Activated CD8-positive, alpha-beta T cell treated with anti-CD3 and anti-CD28 coated beads, Interleukin-2, amount 10 ng/mL, durations not matched to agents 7 days and 5 days (primary cell): ENCODE measurements around the gene TREH. TPM values are rescaled to one million over a fixed set of nuclear protein-coding genes. Genes with fewer than 3 reads are reported as not detected.
"Not testable (repeated sequence)": the region's sequence is repeated elsewhere in the genome, so short reads cannot be mapped to it uniquely, and the experiment has no call there.

Experiments used
- ATAC-seq: fragments of 150-1000 bp; cut with Tn5 transposase; one replicate; pipeline ENCODE4 v1.10.0; 2021; ENCODE audit warnings: moderate library complexity
- CTCF ChIA-PET: fragments of 350-600 bp; sonication (Branson Sonifier 250); formaldehyde crosslinking; loops from one replicate; lab custom pipeline; 2021; ENCODE audit warnings: antibody characterized with exemption; lab: Charles Lee
- POLR2A ChIA-PET: fragments of 350-600 bp; sonication (Branson Sonifier 250); formaldehyde crosslinking; loops from one replicate; lab custom pipeline; 2021; ENCODE audit warnings: antibody characterized with exemption; lab: Charles Lee
- DNase-seq: peaks from one replicate; pipeline ENCODE4 v3.0.0-alpha.2; 2020
- H3K27ac Mint-ChIP-seq: one replicate; pipeline ENCODE4 v1.8.0; 2021; ENCODE audit warnings: mild to moderate bottlenecking, mixed read lengths
- H3K27me3 Mint-ChIP-seq: one replicate; pipeline ENCODE4 v1.8.0; 2021; ENCODE audit warnings: low read depth, mixed read lengths
- H3K36me3 Mint-ChIP-seq: one replicate; pipeline ENCODE4 v1.8.0; 2021; ENCODE audit warnings: low read depth, mixed read lengths
- H3K4me1 Mint-ChIP-seq: one replicate; pipeline ENCODE4 v1.8.0; 2021; ENCODE audit warnings: low read depth, mixed read lengths
- H3K4me3 Mint-ChIP-seq: one replicate; pipeline ENCODE4 v1.8.0; 2021; ENCODE audit warnings: mild to moderate bottlenecking, mixed read lengths
- H3K9me3 Mint-ChIP-seq: one replicate; pipeline ENCODE4 v1.8.0; 2022; ENCODE audit warnings: mixed read lengths; ENCODE audit not compliant: insufficient read depth
- total RNA-seq, 2 experiments: library from RNA; stranded (reverse); gene quantifications; one replicate each; pipeline ENCODE4 v1.2.3, GENCODE V29; 2021

TREH gene
- total RNA-seq, 2 experiments from 2014 or later: not detected

DNA sequence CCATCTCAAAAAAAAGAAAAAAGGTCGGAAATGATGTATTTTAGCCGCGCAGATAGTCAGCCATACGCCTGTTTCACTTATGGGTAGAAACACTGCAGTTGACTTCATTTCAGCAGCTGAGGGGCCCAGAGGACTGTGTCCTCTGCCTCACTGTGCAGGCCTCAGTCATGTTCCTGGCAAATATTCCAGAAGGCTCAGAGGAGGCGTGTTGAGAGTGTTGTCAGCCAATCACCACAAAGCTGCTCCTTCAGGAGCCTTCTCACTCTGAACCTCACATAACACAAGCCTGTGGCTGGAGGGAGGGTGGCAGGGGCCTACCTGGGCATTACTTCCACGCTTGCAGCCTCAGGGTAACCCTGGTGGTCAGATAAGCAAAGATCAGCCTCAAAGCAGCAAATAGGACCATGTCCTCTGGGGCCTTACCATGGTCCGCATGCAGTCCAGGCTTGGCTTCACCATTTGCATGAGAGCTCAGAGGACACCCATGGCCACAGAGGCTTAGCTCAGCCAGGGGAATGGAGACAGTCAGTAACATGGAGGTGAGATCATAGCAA lies 17.3 kb upstream of the TREH start:
- H3K27me3 Mint-ChIP-seq: no peaks in the 10 kb centered on the region
- peaks cover 40% of the 10 kb centered on the region for H3K4me1 Mint-ChIP-seq
- H3K4me3 Mint-ChIP-seq: no peak overlapping the region
- POLR2A ChIA-PET: interaction anchor here (0.6 to 0.9 kb wide), 3 partner anchors 92 to 301 kb away, joined by 3 to 5 read pairs (median 3); partner anchors contain the start of gene CENATAC
- CTCF ChIA-PET: interaction anchor here (1.4 kb wide), 1 partner anchor 11 kb away, joined by 3 read pairs; no protein-coding TSS in a partner anchor
- peaks cover 3% of the 10 kb centered on the region for H3K36me3 Mint-ChIP-seq
- no peaks in the 10 kb centered on the region for H3K9me3 Mint-ChIP-seq
- DNase-seq (no peak), ATAC-seq (no peak)
- H3K27ac Mint-ChIP-seq: peak overlapping the region; percentile 40

DNA sequence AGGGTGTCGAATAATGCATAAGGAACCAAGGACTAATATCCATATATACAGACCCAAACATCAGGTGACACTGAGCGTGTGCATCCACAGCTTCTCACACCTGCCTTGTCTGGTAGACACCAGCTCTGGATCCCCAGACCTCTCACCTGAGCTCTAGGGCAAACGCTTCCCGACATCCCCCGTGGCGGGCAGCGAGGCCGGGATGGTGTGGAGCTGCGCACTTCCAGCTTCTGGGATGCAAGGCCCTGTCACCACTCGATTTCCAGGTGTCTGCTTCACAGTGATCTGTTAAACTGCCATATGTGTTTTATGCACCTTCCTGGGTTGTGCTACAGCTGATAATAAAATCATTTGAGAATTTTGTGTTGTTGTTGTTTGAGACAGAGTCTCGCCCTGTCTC lies 15.3 kb upstream of the TREH start:
- DNase-seq (no peak), ATAC-seq (no peak)
- CTCF ChIA-PET: interaction anchor here (1.6 to 1.9 kb wide), 2 partner anchors 10 to 235 kb away, joined by 5 to 7 read pairs; no protein-coding TSS in a partner anchor
- Mint-ChIP-seq H3K27ac (no peak overlapping the region), H3K36me3 (no peaks in the 10 kb centered on the region), H3K4me3 (no peak overlapping the region), H3K4me1 (peaks cover 52% of the 10 kb centered on the region), H3K27me3 (peaks cover 2% of the 10 kb centered on the region), H3K9me3 (no peaks in the 10 kb centered on the region)
- POLR2A ChIA-PET: interaction anchor here (1.0 kb wide), 1 partner anchor 10 kb away, joined by 3 read pairs; no protein-coding TSS in a partner anchor

DNA sequence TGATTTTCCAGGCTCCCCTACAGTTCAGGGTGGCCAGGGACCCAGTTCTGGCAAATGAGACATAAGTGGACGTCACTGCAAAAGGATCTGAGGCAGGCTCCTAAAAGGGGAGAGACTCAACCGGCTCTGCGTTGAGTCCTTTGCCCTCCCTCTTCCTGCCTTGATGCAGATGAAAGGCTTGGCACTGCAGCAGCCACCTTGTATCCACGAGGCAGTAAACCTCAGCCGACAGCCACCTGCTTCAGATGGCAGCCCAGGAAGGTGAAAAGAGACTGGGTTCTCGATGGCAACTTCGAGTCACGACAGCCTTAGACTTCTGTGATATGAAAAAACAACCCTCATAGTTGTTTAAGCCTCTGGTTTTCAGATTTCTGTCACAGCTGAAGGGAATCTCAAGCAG lies 14.7 kb upstream of the TREH start:
- Mint-ChIP-seq H3K36me3 (no peaks in the 10 kb centered on the region), H3K4me1 (peaks cover 50% of the 10 kb centered on the region), H3K27me3 (peaks cover 2% of the 10 kb centered on the region), H3K4me3 (no peak overlapping the region), H3K27ac (no peak overlapping the region), H3K9me3 (no peaks in the 10 kb centered on the region)
- CTCF ChIA-PET: interaction anchor here (0.9 to 5.5 kb wide), 4 partner anchors 11 to 236 kb away, joined by 3 to 40 read pairs (median 5); partner anchors contain the start of gene DDX6
- ATAC-seq: no peak
- POLR2A ChIA-PET: interaction anchor here (0.8 to 1.0 kb wide), 2 partner anchors 11 to 52 kb away, joined by 3 to 4 read pairs; no protein-coding TSS in a partner anchor
- DNase-seq: no peak

DNA sequence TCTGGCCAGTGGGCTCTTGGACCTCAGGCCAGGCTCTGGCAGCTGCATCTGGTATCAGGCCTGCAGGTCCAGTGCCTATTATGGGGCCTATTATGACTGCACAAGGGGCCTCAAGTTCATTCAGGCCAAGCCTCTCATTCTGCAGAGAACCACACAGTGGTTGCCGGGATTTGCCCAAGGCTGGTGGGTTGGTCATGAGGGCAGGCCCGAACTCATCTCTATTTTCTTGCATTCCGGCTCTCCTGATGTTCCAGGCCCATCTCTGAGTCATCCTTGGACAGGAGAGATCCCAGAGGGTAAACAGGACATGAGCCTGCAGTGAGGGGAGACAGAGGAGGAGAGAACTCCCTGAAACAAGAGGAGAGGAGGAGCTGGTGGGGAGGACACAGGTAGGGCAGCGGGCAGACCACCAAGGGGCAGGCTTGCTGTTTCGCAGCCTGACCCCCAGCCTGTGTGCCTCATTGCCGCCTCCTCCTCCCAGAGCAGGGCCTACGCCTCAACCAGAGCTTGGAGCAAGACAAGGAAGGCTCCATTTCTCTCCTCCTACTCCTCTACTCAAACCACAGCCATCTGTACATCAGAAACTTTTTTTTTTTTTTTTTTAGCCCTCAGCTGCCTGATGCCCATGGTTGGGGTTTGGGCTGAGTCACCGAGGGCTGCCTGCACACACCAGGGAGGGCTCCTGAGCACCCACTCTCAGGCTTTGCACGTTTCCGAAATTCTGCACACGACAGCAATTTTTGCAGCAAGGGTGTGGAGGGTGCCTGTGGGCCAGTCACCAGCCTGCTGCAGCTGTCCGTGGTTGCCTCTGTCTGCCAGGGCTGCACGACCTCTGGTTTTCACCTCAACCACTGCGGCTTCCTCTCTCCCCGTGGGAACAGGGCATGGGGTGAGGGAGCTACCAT lies 12.7 kb upstream of the TREH start:
- POLR2A ChIA-PET: interaction anchor here (0.5 to 1.0 kb wide), 2 partner anchors 96 to 219 kb away, joined by 3 read pairs; no protein-coding TSS in a partner anchor
- DNase-seq: peak; percentile 70
- Mint-ChIP-seq H3K27ac (peak overlapping the region; percentile 9), H3K9me3 (no peaks in the 10 kb centered on the region), H3K27me3 (peaks cover 5% of the 10 kb centered on the region), H3K4me1 (peaks cover 57% of the 10 kb centered on the region), H3K36me3 (no peaks in the 10 kb centered on the region), H3K4me3 (no peak overlapping the region)
- ATAC-seq: peak; percentile 61
- CTCF ChIA-PET: interaction anchor here (0.6 to 5.5 kb wide), 9 partner anchors 13 to 238 kb away, joined by 3 to 40 read pairs (median 3); no protein-coding TSS in a partner anchor

- DNase-seq (no peak), ATAC-seq (no peak)
- ChIA-PET POLR2A (no interaction called here), CTCF (interaction anchor here (0.5 to 5.5 kb wide), 36 partner anchors 10 to 292 kb away, joined by 3 to 40 read pairs (median 5); partner anchors contain the start of genes DDX6 and UPK2)
- Mint-ChIP-seq H3K9me3 (no peaks in the 10 kb centered on the region), H3K4me1 (peaks cover 57% of the 10 kb centered on the region), H3K27ac (peak overlapping the region; percentile 52), H3K4me3 (no peak overlapping the region), H3K36me3 (no peaks in the 10 kb centered on the region), H3K27me3 (peaks cover 6% of the 10 kb centered on the region)
Observed at GRCh38 chr11:118690553-118691304, 11.3 kb upstream of the TREH start.

DNA sequence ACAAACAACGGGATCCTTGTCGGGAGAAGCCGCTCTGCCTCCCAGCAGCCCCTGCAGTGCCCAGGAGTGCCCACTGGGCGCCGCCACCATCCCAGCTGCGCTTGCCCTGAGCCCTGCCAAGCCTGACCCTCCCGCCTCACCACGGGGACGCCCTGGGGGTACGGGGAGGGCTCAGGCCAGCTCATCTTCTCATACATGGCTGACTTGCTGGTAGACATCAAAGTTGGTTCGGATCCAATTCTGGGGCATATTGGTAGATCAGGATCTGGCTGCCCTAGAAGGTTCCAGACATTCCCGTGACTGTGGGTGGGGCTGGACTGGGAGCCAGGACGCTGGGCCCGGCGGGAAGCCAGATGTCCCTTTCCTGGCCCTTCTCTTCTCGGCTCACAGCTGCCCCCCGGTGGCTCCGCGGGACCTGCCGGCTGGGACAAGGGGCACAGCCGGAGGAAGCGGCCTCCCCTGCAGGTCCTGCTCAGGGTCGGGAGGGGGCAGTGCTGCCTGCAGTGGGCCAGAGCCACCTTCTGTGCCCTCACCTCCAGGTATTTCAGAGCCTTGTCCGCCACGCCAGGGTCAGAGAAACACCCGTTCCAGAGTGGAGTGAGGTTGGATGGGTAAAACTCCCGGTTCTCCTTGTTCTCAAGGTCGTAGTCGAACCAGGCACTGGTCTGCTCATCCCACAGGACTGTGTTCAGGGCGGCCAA lies 10.6 kb upstream of the TREH start:
- Mint-ChIP-seq H3K9me3 (no peaks in the 10 kb centered on the region), H3K27ac (peak overlapping the region; percentile 80), H3K4me1 (peaks cover 57% of the 10 kb centered on the region), H3K4me3 (peak overlapping the region; percentile 59), H3K27me3 (peaks cover 12% of the 10 kb centered on the region), H3K36me3 (no peaks in the 10 kb centered on the region)
- DNase-seq: peak; percentile 91
- ChIA-PET POLR2A (no interaction called here), CTCF (interaction anchor here (0.6 to 5.5 kb wide), 68 partner anchors 9 to 365 kb away, joined by 3 to 40 read pairs (median 4); partner anchors contain the start of genes BCL9L, CENATAC, DDX6 and TREH)
- ATAC-seq: peak; percentile 95

- Mint-ChIP-seq H3K27me3 (peaks cover 16% of the 10 kb centered on the region), H3K36me3 (no peaks in the 10 kb centered on the region), H3K27ac (no peak overlapping the region), H3K9me3 (no peaks in the 10 kb centered on the region), H3K4me1 (peaks cover 55% of the 10 kb centered on the region), H3K4me3 (no peak overlapping the region)
- no peak for DNase-seq
- ATAC-seq: no peak
- CTCF ChIA-PET: interaction anchor here (0.6 to 5.5 kb wide), 67 partner anchors 8 to 366 kb away, joined by 3 to 40 read pairs (median 4); partner anchors contain the start of genes BCL9L, CENATAC, DDX6 and TREH
- POLR2A ChIA-PET: no interaction called here
Observed at GRCh38 chr11:118689503-118689851, 10.0 kb upstream of the TREH start.

- Mint-ChIP-seq H3K27ac (no peak overlapping the region), H3K4me3 (no peak overlapping the region), H3K9me3 (no peaks in the 10 kb centered on the region), H3K4me1 (peaks cover 53% of the 10 kb centered on the region), H3K27me3 (peaks cover 16% of the 10 kb centered on the region), H3K36me3 (no peaks in the 10 kb centered on the region)
- no peak for DNase-seq
- CTCF ChIA-PET: interaction anchor here (0.9 to 5.5 kb wide), 27 partner anchors 8 to 268 kb away, joined by 3 to 40 read pairs (median 8); partner anchors contain the start of genes BCL9L and UPK2
- POLR2A ChIA-PET: no interaction called here
- ATAC-seq: no peak
Observed at GRCh38 chr11:118688851-118689502, 9.5 kb upstream of the TREH start.

GRCh38 chr11:118688339-118688738 lies 8.9 kb upstream of the TREH start:
- Mint-ChIP-seq H3K27me3 (peaks cover 19% of the 10 kb centered on the region), H3K4me1 (peaks cover 48% of the 10 kb centered on the region)
- ATAC-seq, H3K27ac Mint-ChIP-seq, POLR2A ChIA-PET, H3K9me3 Mint-ChIP-seq, H3K4me3 Mint-ChIP-seq, H3K36me3 Mint-ChIP-seq: not testable (repeated sequence)
- DNase-seq: peak; percentile 34
- CTCF ChIA-PET: interaction anchor here (1.0 to 3.6 kb wide), 6 partner anchors 18 to 269 kb away, joined by 3 to 27 read pairs (median 15); partner anchors contain the start of gene UPK2

DNA sequence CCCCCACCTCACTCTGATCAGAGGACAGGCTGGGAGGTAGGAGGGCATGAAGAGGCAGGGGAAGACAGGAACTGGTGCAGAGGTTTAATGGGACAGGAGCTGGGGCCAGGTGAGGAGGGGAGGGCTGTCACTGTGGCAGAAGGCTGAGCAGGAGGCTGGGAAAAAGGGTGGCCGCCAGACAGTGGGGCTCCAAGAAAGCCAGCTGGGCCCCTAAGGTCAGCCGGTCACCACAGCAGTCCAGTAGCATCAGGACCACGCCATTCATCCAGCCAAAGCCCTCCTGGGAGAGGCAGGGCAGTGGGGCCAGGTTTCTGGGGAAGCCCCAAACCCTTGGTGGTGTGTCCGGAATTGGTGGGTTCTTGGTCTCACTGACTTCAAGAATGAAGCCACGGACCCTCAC lies 8.5 kb upstream of the TREH start:
- ATAC-seq (no peak), DNase-seq (no peak)
- H3K27me3 Mint-ChIP-seq: peaks cover 22% of the 10 kb centered on the region
- no peak overlapping the region for H3K4me3 Mint-ChIP-seq
- no peaks in the 10 kb centered on the region for H3K9me3 Mint-ChIP-seq
- ChIA-PET POLR2A (no interaction called here), CTCF (interaction anchor here (1.0 to 3.1 kb wide), 2 partner anchors 28 to 225 kb away, joined by 3 to 8 read pairs; no protein-coding TSS in a partner anchor)
- peaks cover 44% of the 10 kb centered on the region for H3K4me1 Mint-ChIP-seq
- no peak overlapping the region for H3K27ac Mint-ChIP-seq
- H3K36me3 Mint-ChIP-seq: no peaks in the 10 kb centered on the region
